ENCODE data around the gene SRCIN1. TPM values are rescaled to one million over a fixed set of nuclear protein-coding genes. Genes with fewer than 3 reads are reported as not detected.

The SRCIN1 gene
- total RNA-seq, 4 donors from 2014 or later = 1.2 to 2.7 (median 2.3) TPM

GRCh38 chr17:38574712-38575111 lies 31.0 kb downstream of the SRCIN1 start:
- peaks cover 9 to 41% (median 37%) of the 10 kb centered on the region in 4 donors for H3K4me1 ChIP-seq
- H3K27me3 ChIP-seq = peaks cover 2 to 97% (median 47%) of the 10 kb centered on the region in 4 donors
- intact Hi-C loops (cut with DNase I) = no loop called here
- no peaks in the 10 kb centered on the region for H3K36me3 ChIP-seq
- no peak for DNase-seq (ENCODE audit: extremely low spot score)
- TF ChIP-seq POLR2AphosphoS5 (IDR thresholded peaks at IDR 0.05) (no peak), EP300 (IDR thresholded peaks at IDR 0.05) (no peak), POLR2A (IDR thresholded peaks at IDR 0.05; ENCODE audit: low read depth) (no peak), CTCF (IDR thresholded peaks at IDR 0.05) (no peak)
- H3K9me3 ChIP-seq = no peaks in the 10 kb centered on the region
- no peak overlapping the region for H3K27ac ChIP-seq (replicated peaks in 1 of 4)
- no peak overlapping the region for H3K4me3 ChIP-seq
- 78% methylated on average over 13 of the region's 13 CpGs for WGBS

- Histone ChIP-seq H3K36me3 (no peaks in the 10 kb centered on the region), H3K4me3 (peak overlapping the region; percentile 41 to 54 (median 44)), H3K9me3 (no peaks in the 10 kb centered on the region), H3K4me1 (peaks cover 0 to 23% (median 22%) of the 10 kb centered on the region in 4 donors), H3K27me3 (peaks cover 2 to 97% (median 29%) of the 10 kb centered on the region in 4 donors), H3K27ac (replicated peaks in 1 of 4) (no peak overlapping the region)
- no peak for TF ChIP-seq CTCF (IDR thresholded peaks at IDR 0.05)
- no peak for TF ChIP-seq POLR2A (IDR thresholded peaks at IDR 0.05; ENCODE audit: low read depth)
- no peak for TF ChIP-seq POLR2AphosphoS5 (IDR thresholded peaks at IDR 0.05)
- TF ChIP-seq EP300 (IDR thresholded peaks at IDR 0.05) = no peak
- intact Hi-C loops (cut with DNase I) = no loop called here
- WGBS = 50% methylated on average over 3 of the region's 61 CpGs
- no peak for DNase-seq (ENCODE audit: extremely low spot score)
Measured at GRCh38 chr17:38572669-38573365, 32.9 kb downstream of the SRCIN1 start.

GRCh38 chr17:38571833-38572668 lies 33.7 kb downstream of the SRCIN1 start:
- Histone ChIP-seq H3K27ac (replicated peaks in 1 of 4) (no peak overlapping the region), H3K27me3 (peaks cover 2 to 97% (median 26%) of the 10 kb centered on the region in 4 donors), H3K9me3 (no peaks in the 10 kb centered on the region), H3K36me3 (no peaks in the 10 kb centered on the region), H3K4me1 (peaks cover 0 to 21% (median 18%) of the 10 kb centered on the region in 4 donors), H3K4me3 (peak overlapping the region; percentile 41 to 54 (median 44))
- intact Hi-C loops (cut with DNase I) = no loop called here
- no peak for DNase-seq (ENCODE audit: extremely low spot score)
- no peak for TF ChIP-seq EP300 (IDR thresholded peaks at IDR 0.05)
- no peak for TF ChIP-seq CTCF (IDR thresholded peaks at IDR 0.05)
- TF ChIP-seq POLR2A (IDR thresholded peaks at IDR 0.05; ENCODE audit: low read depth) = no peak
- TF ChIP-seq POLR2AphosphoS5 (IDR thresholded peaks at IDR 0.05) = no peak
- WGBS = 21% methylated on average over 13 of the region's 39 CpGs

- DNase-seq (ENCODE audit: extremely low spot score) = no peak
- Histone ChIP-seq H3K4me1 (peaks cover 0 to 21% (median 18%) of the 10 kb centered on the region in 4 donors), H3K9me3 (no peaks in the 10 kb centered on the region), H3K4me3 (no peak overlapping the region), H3K27me3 (peaks cover 2 to 97% (median 36%) of the 10 kb centered on the region in 4 donors), H3K27ac (replicated peaks in 1 of 4) (no peak overlapping the region), H3K36me3 (no peaks in the 10 kb centered on the region)
- intact Hi-C loops (cut with DNase I) = no loop called here
- no peak for TF ChIP-seq POLR2AphosphoS5 (IDR thresholded peaks at IDR 0.05)
- TF ChIP-seq POLR2A (IDR thresholded peaks at IDR 0.05; ENCODE audit: low read depth) = no peak
- no peak for TF ChIP-seq CTCF (IDR thresholded peaks at IDR 0.05)
- no peak for TF ChIP-seq EP300 (IDR thresholded peaks at IDR 0.05)
- WGBS = 75% methylated on average over 10 of the region's 21 CpGs
Measured at GRCh38 chr17:38569701-38570512, 35.8 kb downstream of the SRCIN1 start.

Measured in esophagus muscularis mucosa (tissue), 4 donors.